Measurements from ENCODE around the gene USP36.

USP36 gene

DNA sequence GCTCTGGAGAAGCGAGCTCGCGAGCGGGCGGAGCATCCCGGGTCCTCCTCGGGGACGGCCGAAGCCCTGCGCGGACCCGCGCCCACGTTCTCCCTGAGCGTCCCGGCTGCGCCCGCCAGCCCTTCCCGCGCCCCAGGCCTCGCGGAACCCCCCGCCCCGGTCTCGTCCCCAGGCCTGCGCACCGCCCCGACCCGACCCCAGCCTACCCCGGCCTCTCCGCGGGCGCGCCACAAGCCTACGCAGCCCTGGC, 159 bp downstream of the USP36 start:
- Histone ChIP-seq H3K27ac (ENCODE audit: low read depth, low read length) (peak overlapping the region; percentile 44), H3K27me3 (ENCODE audit: low read length) (no peaks in the 10 kb centered on the region), H3K4me2 (ENCODE audit: low read depth, low read length, poor library complexity, severe bottlenecking) (peak overlapping the region; percentile 69), H3K9me3 (ENCODE audit: insufficient read depth, low read length) (no peaks in the 10 kb centered on the region), H3K9ac (ENCODE audit: low read length) (peak overlapping the region; percentile 82), H2AFZ (ENCODE audit: low read depth, low read length, severe bottlenecking) (peak overlapping the region; percentile 21), H3K36me3 (ENCODE audit: low read length) (peaks cover 11% of the 10 kb centered on the region; the same call in 1 of the 2 replicates), H3K9me2 (replicated peaks; ENCODE audit: insufficient read depth, low read length) (no peaks in the 10 kb centered on the region), H3K79me2 (ENCODE audit: insufficient read depth, low read length) (peaks cover 48% of the 10 kb centered on the region), H3F3A (ENCODE audit: insufficient read depth) (no peaks in the 10 kb centered on the region), H4K20me1 (ENCODE audit: low read depth, low read length) (no peaks in the 10 kb centered on the region; the same call in 1 of the 2 replicates), H3K4me3 (ENCODE audit: insufficient read depth, low read length, poor library complexity, severe bottlenecking) (peak overlapping the region; percentile 95)
- TF ChIP-seq EZH2phosphoT487 (conservative IDR thresholded peaks at IDR 0.05; ENCODE audit: low read length) (no peak), CTCF (IDR thresholded peaks at IDR 0.05; ENCODE audit: insufficient read depth, low read length, poor library complexity, severe bottlenecking) (no peak)

GRCh38 chr17:78839762-78840529, 668 bp downstream of the USP36 start:
- Histone ChIP-seq H3K36me3 (ENCODE audit: low read length) (peaks cover 16% of the 10 kb centered on the region; the same call in 1 of the 2 replicates), H3K9me3 (ENCODE audit: insufficient read depth, low read length) (no peaks in the 10 kb centered on the region), H2AFZ (ENCODE audit: low read depth, low read length, severe bottlenecking) (peak overlapping the region; percentile 21), H3K27me3 (ENCODE audit: low read length) (no peaks in the 10 kb centered on the region), H3K27ac (ENCODE audit: low read depth, low read length) (peak overlapping the region; percentile 44), H3K9me2 (replicated peaks; ENCODE audit: insufficient read depth, low read length) (no peaks in the 10 kb centered on the region), H3K9ac (ENCODE audit: low read length) (peak overlapping the region; percentile 82), H3F3A (ENCODE audit: insufficient read depth) (no peaks in the 10 kb centered on the region), H4K20me1 (ENCODE audit: low read depth, low read length) (no peaks in the 10 kb centered on the region; the same call in 1 of the 2 replicates), H3K4me2 (ENCODE audit: low read depth, low read length, poor library complexity, severe bottlenecking) (peak overlapping the region; percentile 69), H3K4me3 (ENCODE audit: insufficient read depth, low read length, poor library complexity, severe bottlenecking) (peak overlapping the region; percentile 95), H3K79me2 (ENCODE audit: insufficient read depth, low read length) (peaks cover 48% of the 10 kb centered on the region)
- TF ChIP-seq EZH2phosphoT487 (conservative IDR thresholded peaks at IDR 0.05; ENCODE audit: low read length) (no peak), CTCF (IDR thresholded peaks at IDR 0.05; ENCODE audit: insufficient read depth, low read length, poor library complexity, severe bottlenecking) (no peak)

DNA sequence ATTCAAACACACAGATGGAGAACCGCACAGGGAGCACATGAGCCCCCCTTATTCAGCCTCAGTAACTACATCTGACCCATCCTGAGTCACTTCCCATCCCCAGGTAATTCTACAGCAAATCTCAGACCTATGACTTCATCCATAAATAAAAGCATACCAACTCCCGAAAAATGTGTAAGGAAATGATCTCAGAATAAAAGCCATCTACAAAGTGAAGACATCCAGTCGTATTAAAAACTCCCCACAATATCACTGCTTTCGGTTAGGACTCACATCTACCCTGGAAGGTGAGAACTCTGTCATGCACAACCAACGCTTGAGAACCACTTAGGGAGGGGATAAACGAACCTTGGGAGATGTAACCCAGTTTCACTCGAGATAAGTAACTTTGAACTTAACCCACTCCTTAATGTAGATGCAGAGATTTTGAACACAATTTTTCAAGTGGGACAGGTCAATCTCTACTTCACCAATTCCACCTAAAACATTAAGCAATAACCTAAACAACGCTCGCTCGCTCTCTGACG, 1.3 kb downstream of the USP36 start:
- Histone ChIP-seq H3K27me3 (ENCODE audit: low read length) (no peaks in the 10 kb centered on the region), H3K9me3 (ENCODE audit: insufficient read depth, low read length) (no peaks in the 10 kb centered on the region), H3K36me3 (ENCODE audit: low read length) (peaks cover 17% of the 10 kb centered on the region; the same call in 1 of the 2 replicates), H3F3A (ENCODE audit: insufficient read depth) (no peaks in the 10 kb centered on the region), H3K79me2 (ENCODE audit: insufficient read depth, low read length) (peaks cover 48% of the 10 kb centered on the region), H3K4me3 (ENCODE audit: insufficient read depth, low read length, poor library complexity, severe bottlenecking) (peak overlapping the region; percentile 95), H3K9ac (ENCODE audit: low read length) (peak overlapping the region; percentile 82), H3K4me2 (ENCODE audit: low read depth, low read length, poor library complexity, severe bottlenecking) (peak overlapping the region; percentile 69), H3K27ac (ENCODE audit: low read depth, low read length) (0 out of 2 replicates have a peak overlapping the region, but pooled peaks have one; percentile 44), H4K20me1 (ENCODE audit: low read depth, low read length) (no peaks in the 10 kb centered on the region; the same call in 1 of the 2 replicates), H3K9me2 (replicated peaks; ENCODE audit: insufficient read depth, low read length) (no peaks in the 10 kb centered on the region), H2AFZ (ENCODE audit: low read depth, low read length, severe bottlenecking) (no peak overlapping the region)
- no peak for TF ChIP-seq EZH2phosphoT487 (conservative IDR thresholded peaks at IDR 0.05; ENCODE audit: low read length)
- no peak for TF ChIP-seq CTCF (IDR thresholded peaks at IDR 0.05; ENCODE audit: insufficient read depth, low read length, poor library complexity, severe bottlenecking)

All from SU-DHL-6 (cell line).